Activated CD4-positive, CD25-positive, alpha-beta regulatory T cell treated with anti-CD3 and anti-CD28 coated beads, Interleukin-2, amount 50 U/mL, for 72 hours (primary cell): Measurements from ENCODE around the gene POU5F2.

Source experiments
- DNase-seq: peaks from one replicate; pipeline ENCODE4 v3.0.0; 2021

Gene POU5F2

GRCh38 chr5:93741136-93741811 lies at the start of gene POU5F2:
Gene POU5F2, minus strand, starts transcription at chr5:93741600. Its CDS starts 37 bp downstream, at chr5:93741563.
- no peak for DNase-seq

- DNase-seq: no peak
These were observed 49.0 kb upstream of the POU5F2 start for GRCh38 chr5:93790401-93790800.

GRCh38 chr5:93789173-93790067 lies 48.0 kb upstream of the POU5F2 start:
- no peak for DNase-seq

GRCh38 chr5:93787598-93787997 lies 46.2 kb upstream of the POU5F2 start:
- no peak for DNase-seq

- no peak for DNase-seq
These were observed 44.1 kb upstream of the POU5F2 start for GRCh38 chr5:93785475-93785874.

GRCh38 chr5:93782978-93783377 lies 41.6 kb upstream of the POU5F2 start:
- no peak for DNase-seq

GRCh38 chr5:93777620-93778019 lies 36.2 kb upstream of the POU5F2 start:
- DNase-seq: no peak

GRCh38 chr5:93756372-93756771 lies 15.0 kb upstream of the POU5F2 start:
- no peak for DNase-seq

- no peak for DNase-seq
These were observed 14.3 kb upstream of the POU5F2 start for GRCh38 chr5:93755716-93756115.

GRCh38 chr5:93748875-93749397 lies 7.5 kb upstream of the POU5F2 start:
- no peak for DNase-seq

- no peak for DNase-seq
These were observed 5.1 kb upstream of the POU5F2 start for GRCh38 chr5:93746406-93747056.

GRCh38 chr5:93736284-93736683 lies 5.1 kb downstream of the POU5F2 start:
- DNase-seq: no peak

GRCh38 chr5:93735378-93735777 lies 6.0 kb downstream of the POU5F2 start:
- no peak for DNase-seq

- no peak for DNase-seq
These were observed 9.4 kb downstream of the POU5F2 start for GRCh38 chr5:93731987-93732386.

GRCh38 chr5:93726595-93726994 lies 14.8 kb downstream of the POU5F2 start:
- DNase-seq: no peak

- DNase-seq: no peak
These were observed 16.6 kb downstream of the POU5F2 start for GRCh38 chr5:93724791-93725190.

GRCh38 chr5:93723681-93724080 lies 17.7 kb downstream of the POU5F2 start:
- DNase-seq: no peak

GRCh38 chr5:93723005-93723404 lies 18.4 kb downstream of the POU5F2 start:
- no peak for DNase-seq

- DNase-seq: no peak
These were observed 18.8 kb downstream of the POU5F2 start for GRCh38 chr5:93722588-93722987.

GRCh38 chr5:93721511-93721910 lies 19.9 kb downstream of the POU5F2 start:
- no peak for DNase-seq

- no peak for DNase-seq
These were observed 20.3 kb downstream of the POU5F2 start for GRCh38 chr5:93721071-93721470.

GRCh38 chr5:93717162-93717561 lies 24.2 kb downstream of the POU5F2 start:
- DNase-seq: no peak

GRCh38 chr5:93716453-93716852 lies 24.9 kb downstream of the POU5F2 start:
- DNase-seq: no peak
